Skeletal muscle satellite cell (primary cell): Measurements from ENCODE around the gene CFAP46.
A peak's percentile ranks its signal among the peaks of the same experiment; 100 is the strongest.
"Not testable (repeated sequence)": the region's sequence is repeated elsewhere in the genome, so short reads cannot be mapped to it uniquely, and the experiment has no call there.

Experiments
- H3K27me3 ChIP-seq: 2 replicates; pipeline ENCODE4 v1.7.0; 2013; ENCODE audit warnings: low read length; ENCODE audit not compliant: control insufficient read depth, insufficient read depth
- H3K36me3 ChIP-seq: 2 replicates; pipeline ENCODE4 v1.7.0; 2013; ENCODE audit warnings: mild to moderate bottlenecking, control low read depth, low read length; ENCODE audit not compliant: insufficient read depth
- H3K4me1 ChIP-seq: 2 replicates; pipeline ENCODE4 v1.7.0; 2013; ENCODE audit warnings: low read length; ENCODE audit not compliant: control insufficient read depth, insufficient read depth
- H3K4me2 ChIP-seq: 2 replicates; pipeline ENCODE4 v1.7.0; 2013; ENCODE audit warnings: mild to moderate bottlenecking, low read length
- H3K4me3 ChIP-seq: 2 replicates; pipeline ENCODE4 v1.7.0; 2013; ENCODE audit warnings: low read length
- H3K9ac ChIP-seq: 2 replicates; pipeline ENCODE4 v1.7.0; 2013; ENCODE audit warnings: mild to moderate bottlenecking, low read depth, low read length, moderate library complexity
- H3K9me3 ChIP-seq: replicated peaks from 2 replicates; pipeline ENCODE4 v1.7.0; 2013; ENCODE audit warnings: mild to moderate bottlenecking, control low read depth, low read length

The CFAP46 gene

GRCh38 chr10:132967540-132967939, 25.2 kb upstream of the CFAP46 start:
- Histone ChIP-seq H3K9ac (no peak overlapping the region), H3K4me3 (no peak overlapping the region), H3K27me3 (peaks cover 35% of the 10 kb centered on the region), H3K4me2 (no peak overlapping the region), H3K36me3 (no peaks in the 10 kb centered on the region), H3K9me3 (no peaks in the 10 kb centered on the region), H3K4me1 (peaks cover 6% of the 10 kb centered on the region)

- Histone ChIP-seq H3K4me3 (no peak overlapping the region), H3K27me3 (peaks cover 30% of the 10 kb centered on the region), H3K9ac (no peak overlapping the region), H3K4me2 (no peak overlapping the region), H3K4me1 (peaks cover 11% of the 10 kb centered on the region), H3K9me3 (no peaks in the 10 kb centered on the region), H3K36me3 (no peaks in the 10 kb centered on the region)
Observed at GRCh38 chr10:132965411-132966057, 23.2 kb upstream of the CFAP46 start.

- H3K4me1 ChIP-seq, result peaks cover 11% of the 10 kb centered on the region
- peaks cover 31% of the 10 kb centered on the region for H3K27me3 ChIP-seq
- not testable (repeated sequence) for H3K36me3 ChIP-seq, H3K4me2 ChIP-seq, H3K4me3 ChIP-seq, H3K9me3 ChIP-seq, H3K9ac ChIP-seq
Observed at GRCh38 chr10:132964707-132965410, 22.5 kb upstream of the CFAP46 start.

DNA sequence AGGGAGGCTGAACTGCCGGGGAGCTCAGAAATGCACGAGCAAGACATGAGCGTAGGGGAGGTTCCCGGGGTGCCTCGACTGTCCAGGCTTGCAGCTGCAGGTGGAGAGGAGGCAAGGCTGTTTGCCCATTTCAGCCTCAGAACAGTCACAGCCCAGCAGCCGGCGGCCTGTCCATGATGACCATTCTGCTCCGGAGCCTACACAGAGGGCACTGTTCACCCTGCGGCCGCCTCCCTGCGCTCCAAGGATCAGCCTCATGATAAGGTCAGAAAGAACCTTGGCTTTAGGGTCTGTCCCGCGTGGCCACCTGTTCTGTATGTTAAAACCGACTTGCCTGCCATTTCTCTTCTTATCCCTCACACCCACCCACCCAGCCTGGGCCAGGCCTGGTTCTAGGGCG, 21.9 kb upstream of the CFAP46 start:
- no peaks in the 10 kb centered on the region for H3K9me3 ChIP-seq
- H3K36me3 ChIP-seq, result no peaks in the 10 kb centered on the region
- H3K9ac ChIP-seq, result no peak overlapping the region
- H3K4me2 ChIP-seq, result no peak overlapping the region
- H3K4me1 ChIP-seq, result peaks cover 11% of the 10 kb centered on the region
- H3K27me3 ChIP-seq, result peaks cover 33% of the 10 kb centered on the region
- H3K4me3 ChIP-seq, result no peak overlapping the region

GRCh38 chr10:132963430-132963960, 21.1 kb upstream of the CFAP46 start:
- no peaks in the 10 kb centered on the region for H3K36me3 ChIP-seq
- H3K9me3 ChIP-seq, result no peaks in the 10 kb centered on the region
- no peak overlapping the region for H3K4me3 ChIP-seq
- H3K4me2 ChIP-seq, result no peak overlapping the region
- peaks cover 34% of the 10 kb centered on the region for H3K27me3 ChIP-seq
- H3K9ac ChIP-seq, result no peak overlapping the region
- H3K4me1 ChIP-seq, result peaks cover 11% of the 10 kb centered on the region

DNA sequence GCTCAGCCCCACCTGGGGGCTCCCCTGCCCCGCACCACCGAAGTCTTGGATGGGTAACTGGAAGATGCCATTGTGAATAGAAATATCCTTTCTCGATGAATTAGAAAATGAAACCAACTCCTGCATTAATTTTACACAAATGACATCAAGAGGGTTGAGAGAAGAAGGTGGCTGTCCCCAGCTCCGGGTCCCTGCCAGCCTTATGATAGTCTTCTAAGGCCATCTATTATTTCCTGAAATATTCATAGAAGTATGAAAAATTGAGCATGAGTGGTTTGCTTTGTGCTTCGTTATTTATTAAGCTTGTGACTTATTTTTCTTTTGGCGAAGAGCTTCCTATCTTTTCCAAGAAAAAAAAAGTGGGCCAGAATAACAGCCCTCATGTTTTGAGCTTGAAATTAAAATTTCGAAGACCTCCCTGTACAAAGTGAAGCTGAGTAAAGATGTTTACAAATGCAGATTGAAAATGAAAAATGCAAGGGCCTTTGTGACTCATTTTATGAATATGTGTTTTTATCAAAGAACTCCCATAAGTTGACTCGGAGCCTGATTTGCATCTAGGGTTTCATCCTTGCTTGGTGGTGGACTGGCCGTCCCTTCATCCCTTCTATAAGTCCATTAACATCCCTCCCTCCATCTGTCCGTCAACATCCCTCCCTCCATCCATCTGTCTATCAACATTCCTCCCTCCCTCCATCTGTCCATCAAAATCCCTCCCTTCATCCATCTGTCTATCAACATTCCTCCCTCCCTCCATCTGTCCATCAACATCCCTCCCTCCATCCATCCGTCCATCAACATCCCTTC, 20.5 kb upstream of the CFAP46 start:
- Histone ChIP-seq H3K4me1 (peaks cover 11% of the 10 kb centered on the region), H3K4me2 (peak overlapping the region; percentile 84), H3K36me3 (no peaks in the 10 kb centered on the region), H3K27me3 (peaks cover 35% of the 10 kb centered on the region), H3K4me3 (peak overlapping the region; percentile 76), H3K9ac (peak overlapping the region; percentile 63), H3K9me3 (no peaks in the 10 kb centered on the region)

DNA sequence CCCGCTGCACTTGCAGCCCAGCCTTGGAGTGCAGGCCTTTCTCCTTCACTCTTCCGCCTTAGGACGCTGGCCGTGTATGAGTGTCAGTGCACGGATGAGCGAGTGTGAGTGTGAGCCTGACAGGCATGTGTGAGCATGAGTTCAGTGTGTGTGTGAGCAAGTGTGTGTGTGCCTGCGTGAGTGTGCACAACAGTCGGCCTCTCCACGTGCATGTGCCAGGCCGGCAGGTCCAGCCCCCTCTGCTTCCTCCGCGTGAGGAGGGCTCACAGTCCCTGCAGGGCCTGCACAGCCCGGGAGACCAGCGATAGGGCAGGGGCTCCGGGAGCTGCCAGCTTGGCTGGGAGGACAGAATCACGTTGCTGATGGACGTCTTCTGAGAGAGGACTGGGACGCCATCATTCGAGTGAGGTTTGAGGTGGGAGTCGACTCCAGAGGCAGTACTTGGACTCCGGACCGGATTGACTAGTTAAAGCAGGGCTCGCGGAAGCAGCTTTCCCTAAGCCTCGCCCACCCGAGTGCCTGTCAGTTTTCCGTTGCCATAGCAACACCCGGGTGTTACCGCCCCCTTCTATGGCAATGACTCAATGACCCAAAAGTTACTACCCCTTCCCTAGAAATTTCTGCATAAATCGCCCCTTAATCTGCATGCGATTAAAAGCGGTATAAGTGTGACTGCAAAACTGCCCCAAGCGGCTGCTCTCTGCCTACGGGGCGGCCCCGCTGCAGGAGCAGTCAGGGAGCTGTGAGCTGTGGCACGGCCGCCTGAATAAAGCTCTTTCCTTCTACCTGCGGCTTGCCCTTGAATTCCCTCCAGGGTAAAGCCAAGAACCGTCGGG, 19.6 kb upstream of the CFAP46 start:
- H3K27me3 ChIP-seq, result peaks cover 27% of the 10 kb centered on the region
- peak overlapping the region; percentile 84 for H3K4me2 ChIP-seq
- peak overlapping the region; percentile 76 for H3K4me3 ChIP-seq
- H3K9ac ChIP-seq, result peak overlapping the region; percentile 63
- H3K9me3 ChIP-seq, result no peaks in the 10 kb centered on the region
- H3K36me3 ChIP-seq, result no peaks in the 10 kb centered on the region
- peaks cover 11% of the 10 kb centered on the region for H3K4me1 ChIP-seq

DNA sequence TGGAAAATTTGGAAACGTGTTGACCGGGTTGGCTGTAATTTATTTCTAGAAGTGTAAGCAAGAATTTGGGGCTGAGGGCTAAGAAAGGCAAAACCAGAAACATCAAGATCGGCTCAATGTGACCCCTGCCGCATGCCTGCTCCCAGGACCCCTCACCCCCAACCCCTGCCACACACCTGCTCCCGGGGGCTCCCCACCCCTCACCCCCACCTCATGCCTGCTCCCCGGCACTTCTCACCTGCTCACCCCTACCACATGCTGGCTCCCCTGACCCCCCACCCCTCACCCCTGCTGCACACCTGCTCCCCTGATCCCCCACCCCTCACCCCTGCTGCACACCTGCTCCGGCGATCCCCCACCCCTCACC, 19.0 kb upstream of the CFAP46 start:
- no peak overlapping the region for H3K4me3 ChIP-seq

GRCh38 chr10:132960631-132961419, 18.5 kb upstream of the CFAP46 start:
- Histone ChIP-seq H3K4me3 (no peak overlapping the region), H3K4me1 (peaks cover 11% of the 10 kb centered on the region), H3K4me2 (no peak overlapping the region), H3K9me3 (no peaks in the 10 kb centered on the region), H3K27me3 (peaks cover 25% of the 10 kb centered on the region), H3K9ac (no peak overlapping the region), H3K36me3 (no peaks in the 10 kb centered on the region)

More for the DNA sequence above, 19.0 kb upstream of the CFAP46 start:
- Histone ChIP-seq H3K4me1 (peaks cover 11% of the 10 kb centered on the region), H3K27me3 (peaks cover 26% of the 10 kb centered on the region), H3K4me2 (no peak overlapping the region), H3K9me3 (no peaks in the 10 kb centered on the region), H3K9ac (no peak overlapping the region), H3K36me3 (no peaks in the 10 kb centered on the region)

DNA sequence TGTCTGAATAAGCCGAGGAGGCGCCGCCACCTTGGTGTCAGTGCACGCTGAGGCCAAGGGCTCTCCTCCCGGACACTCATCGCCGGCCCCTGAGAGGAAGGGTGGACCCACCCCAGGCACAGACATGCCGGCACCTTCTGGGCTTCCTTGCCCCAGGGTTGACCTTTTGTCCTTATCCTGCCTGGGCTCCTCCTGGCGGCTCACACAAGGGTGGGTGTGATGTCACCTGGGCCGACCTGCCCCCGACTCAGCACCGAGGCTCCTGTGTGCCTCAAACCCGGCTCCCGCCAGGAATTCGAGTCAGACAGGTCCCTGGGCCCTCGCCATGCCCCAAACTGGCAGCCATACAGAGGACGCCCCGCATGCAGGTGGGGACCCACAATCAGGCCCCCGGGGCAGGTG, 17.7 kb upstream of the CFAP46 start:
- Histone ChIP-seq H3K36me3 (no peaks in the 10 kb centered on the region), H3K4me1 (peaks cover 11% of the 10 kb centered on the region), H3K4me3 (no peak overlapping the region), H3K27me3 (peaks cover 29% of the 10 kb centered on the region), H3K9me3 (no peaks in the 10 kb centered on the region), H3K4me2 (no peak overlapping the region), H3K9ac (no peak overlapping the region)
